HepG2 (cell line): ENCODE results near the gene WNT7B. TPM values are rescaled to one million over a fixed set of nuclear protein-coding genes. Genes with fewer than 3 reads are reported as not detected.

Source experiments
- ARID2 ChIP-seq: sonication (generic); formaldehyde crosslinking; IDR thresholded peaks from 2 replicates; pipeline ENCODE4 v1.8.1; 2022; ENCODE audit warnings: mild to moderate bottlenecking, missing genetic modification reagents, borderline replicate concordance
- GABPA ChIP-seq, 2 experiments: IDR thresholded peaks; 2 replicates each; pipeline ENCODE4 v1.6.1; 2011 to 2016; ENCODE audit warnings: low read depth in 2 of 2, low read length in 1 of 2, missing biosample characterization in 1 of 2, missing genetic modification characterization in 1 of 2
- GABPB1 ChIP-seq: IDR thresholded peaks from 2 replicates; pipeline ENCODE4 v1.6.1; 2016; ENCODE audit warnings: mild to moderate bottlenecking, missing genetic modification reagents, moderate library complexity, missing compliant biosample characterization
- HMGXB4 ChIP-seq, 2 experiments: sonication (generic) in 1 of 2; formaldehyde crosslinking in 1 of 2; IDR thresholded peaks; 2 replicates each; pipeline versions ENCODE4 v1.4.0 to v1.6.1; 2018 to 2020; ENCODE audit warnings: missing genetic modification reagents in 2 of 2, borderline replicate concordance in 1 of 2, low read depth in 1 of 2, mild to moderate bottlenecking in 1 of 2, missing biosample characterization in 1 of 2
- KDM2A ChIP-seq: sonication (generic); formaldehyde crosslinking; IDR thresholded peaks from 2 replicates; pipeline ENCODE4 v1.4.0; 2020; ENCODE audit warnings: low read depth, missing genetic modification reagents, borderline replicate concordance
- KMT2B ChIP-seq: IDR thresholded peaks from 2 replicates; pipeline ENCODE4 v1.6.1; 2016; ENCODE audit warnings: missing genetic modification reagents, missing compliant biosample characterization
- MAZ ChIP-seq, 2 experiments: sonication (generic) in 1 of 2; formaldehyde crosslinking in 1 of 2; IDR thresholded peaks; 2 replicates each; pipeline versions ENCODE4 v1.5.0 to v1.6.1; 2012 to 2020; ENCODE audit warnings: low read depth in 2 of 2, mild to moderate bottlenecking in 2 of 2, borderline replicate concordance in 1 of 2, improper control_type of control experiment in 1 of 2, low read length in 1 of 2, missing genetic modification reagents in 1 of 2, moderate library complexity in 1 of 2
- MXD1 ChIP-seq: sonication (generic); formaldehyde crosslinking; IDR thresholded peaks from 2 replicates; pipeline ENCODE4 v1.4.0; 2020; ENCODE audit warnings: mild to moderate bottlenecking, missing genetic modification reagents
- NAIF1 ChIP-seq: sonication (generic); formaldehyde crosslinking; IDR thresholded peaks from 2 replicates; pipeline ENCODE4 v1.5.0; 2020; ENCODE audit warnings: mild to moderate bottlenecking, missing genetic modification reagents, borderline replicate concordance
- NR2F6 ChIP-seq, 2 experiments: IDR thresholded peaks; 2 replicates each; pipeline ENCODE4 v1.6.1; 2016; ENCODE audit warnings: antibody characterized with exemption in 1 of 2, mild to moderate bottlenecking in 1 of 2
- RAD21 ChIP-seq: fragments of 450-650 bp; formaldehyde crosslinking; IDR thresholded peaks from 2 replicates; pipeline ENCODE4 v1.5.0; 2020; ENCODE audit warnings: mild to moderate bottlenecking
- SNRNP70 ChIP-seq: fragments of 200-400 bp; formaldehyde crosslinking; IDR thresholded peaks from 2 replicates; pipeline ENCODE4 v1.6.1; 2017; ENCODE audit warnings: mild to moderate bottlenecking, low read depth, low read length, moderate library complexity
- SRSF1 ChIP-seq: fragments of 200-400 bp; formaldehyde crosslinking; optimal IDR thresholded peaks from 2 replicates; pipeline ENCODE3; 2017; ENCODE audit warnings: mild to moderate bottlenecking, low read depth, low read length, moderate library complexity
- TBL1XR1 ChIP-seq: fragments of 150-350 bp; IDR thresholded peaks from 2 replicates; pipeline ENCODE4 v1.6.1; 2014; ENCODE audit warnings: borderline replicate concordance, low read length; ENCODE audit not compliant: partially characterized antibody
- TBX3 ChIP-seq: fragments of 450-650 bp; IDR thresholded peaks from 2 replicates; pipeline ENCODE4 v1.6.1; 2017; ENCODE audit warnings: antibody characterized with exemption, mild to moderate bottlenecking, inconsistent platforms, borderline replicate concordance
- U2AF1 ChIP-seq: fragments of 200-400 bp; formaldehyde crosslinking; optimal IDR thresholded peaks from 2 replicates; pipeline ENCODE3; 2017; ENCODE audit warnings: mild to moderate bottlenecking, low read depth, low read length
- ZFP41 ChIP-seq: sonication (generic); formaldehyde crosslinking; IDR thresholded peaks from 2 replicates; pipeline ENCODE4 v1.4.0; 2020; ENCODE audit warnings: mild to moderate bottlenecking, missing genetic modification reagents, borderline replicate concordance
- ZNF124 ChIP-seq: sonication (generic); formaldehyde crosslinking; IDR thresholded peaks from 2 replicates; pipeline ENCODE4 v1.4.0; 2020; ENCODE audit warnings: missing genetic modification reagents
- ZNF235 ChIP-seq: sonication (generic); formaldehyde crosslinking; IDR thresholded peaks from 2 replicates; pipeline ENCODE4 v1.8.1; 2023; ENCODE audit warnings: mild to moderate bottlenecking, missing genetic modification reagents, borderline replicate concordance
- ZNF572 ChIP-seq: sonication (generic); formaldehyde crosslinking; IDR thresholded peaks from 2 replicates; pipeline ENCODE4 v1.5.1; 2020; ENCODE audit warnings: mild to moderate bottlenecking, missing genetic modification reagents
- ZNF777 ChIP-seq: sonication (generic); formaldehyde crosslinking; IDR thresholded peaks from 2 replicates; pipeline ENCODE4 v1.4.0; 2020; ENCODE audit warnings: missing genetic modification reagents
- ZSCAN21 ChIP-seq: sonication (generic); formaldehyde crosslinking; IDR thresholded peaks from 2 replicates; pipeline ENCODE4 v1.8.0; 2022; ENCODE audit warnings: mild to moderate bottlenecking, missing genetic modification reagents, moderate library complexity, borderline replicate concordance
- polyA plus RNA-seq, 8 experiments: library from polyadenylated mRNA; depleted of rRNA in 3 of 8; stranded (reverse) in 7 of 8; unstranded in 1 of 8; fragments of >200 nt; fragmentation: Illumina TruSeq in 4 of 8; extraction: Trizol in 4 of 8; gene quantifications; 2 replicates each; pipeline versions ENCODE4 v1.2.1 to v1.2.3, GENCODE V29; 2011 to 2016; ENCODE audit warnings: low read depth in 4 of 8, missing spikeins in 1 of 8, mixed read lengths in 1 of 8; ENCODE audit not compliant: insufficient read depth in 1 of 8
- total RNA-seq, 5 experiments: library from RNA; depleted of rRNA; stranded (reverse); fragments of >200 nt; fragmentation: Illumina TruSeq; extraction: Trizol; gene quantifications; 2 replicates each; pipeline ENCODE4 v1.2.3, GENCODE V29; 2016; ENCODE audit warnings: low read depth in 1 of 5
- TF ChIP-seq, protein P1 (sequence below): sonication (generic); formaldehyde crosslinking; IDR thresholded peaks from 2 replicates; pipeline ENCODE4 v1.4.0; 2020; ENCODE audit warnings: missing genetic modification reagents

WNT7B gene
- total and polyA plus RNA-seq, 2 of the 13 experiments (the other 11 are each of a cell fraction or from before 2014, with no cell fraction given) = 0.09 TPM; not detected in 1

- TF ChIP-seq TBX3 (no peak), NAIF1 (peak; percentile 58), SRSF1 (peak; percentile 92), U2AF1 (peak; percentile 48), ZNF777 (peak; percentile 62; the same call in 1 of the 2 replicates), ARID2 (no peak), MAZ (IDR thresholded peaks at IDR 0.05; ENCODE audit: borderline replicate concordance, low read depth, low read length) (peak; percentile 75; the same call in 1 of the 2 replicates), MAZ (CRISPR knock-in tag; IDR thresholded peaks at IDR 0.05; ENCODE audit: low read depth) (peak; percentile 72), SNRNP70 (no peak), KDM2A (CRISPR knock-in tag) (peak; percentile 75), NR2F6 (IDR thresholded peaks at IDR 0.05) (0 out of 2 replicates have a peak, but pooled peaks have one; percentile 30), NR2F6 (CRISPR knock-in tag; IDR thresholded peaks at IDR 0.05) (no peak), GABPB1 (CRISPR knock-in tag) (peak; percentile 80; the same call in 1 of the 2 replicates), KMT2B (CRISPR knock-in tag) (no peak), GABPA (IDR thresholded peaks at IDR 0.05; ENCODE audit: low read depth, low read length) (0 out of 2 replicates have a peak, but pooled peaks have one; percentile 0), GABPA (CRISPR knock-in tag; IDR thresholded peaks at IDR 0.05; ENCODE audit: low read depth) (no peak), HMGXB4 (CRISPR knock-in tag; IDR thresholded peaks at IDR 0.05; ENCODE audit: borderline replicate concordance in 1 of 2, low read depth in 1 of 2) (peak; percentile 83 to 88), ZNF124 (peak; percentile 82; the same call in 1 of the 2 replicates), MXD1 (CRISPR knock-in tag) (peak; percentile 33; the same call in 1 of the 2 replicates), ZSCAN21 (peak; percentile 77; the same call in 1 of the 2 replicates), TBL1XR1 (no peak), RAD21 (CRISPR knock-in tag) (peak; percentile 86), ZFP41 (CRISPR knock-in tag) (no peak), ZNF235 (CRISPR knock-in tag) (no peak), ZNF572 (CRISPR knock-in tag) (0 out of 2 replicates have a peak, but pooled peaks have one; percentile 36)
- TF ChIP-seq, protein P1, sequence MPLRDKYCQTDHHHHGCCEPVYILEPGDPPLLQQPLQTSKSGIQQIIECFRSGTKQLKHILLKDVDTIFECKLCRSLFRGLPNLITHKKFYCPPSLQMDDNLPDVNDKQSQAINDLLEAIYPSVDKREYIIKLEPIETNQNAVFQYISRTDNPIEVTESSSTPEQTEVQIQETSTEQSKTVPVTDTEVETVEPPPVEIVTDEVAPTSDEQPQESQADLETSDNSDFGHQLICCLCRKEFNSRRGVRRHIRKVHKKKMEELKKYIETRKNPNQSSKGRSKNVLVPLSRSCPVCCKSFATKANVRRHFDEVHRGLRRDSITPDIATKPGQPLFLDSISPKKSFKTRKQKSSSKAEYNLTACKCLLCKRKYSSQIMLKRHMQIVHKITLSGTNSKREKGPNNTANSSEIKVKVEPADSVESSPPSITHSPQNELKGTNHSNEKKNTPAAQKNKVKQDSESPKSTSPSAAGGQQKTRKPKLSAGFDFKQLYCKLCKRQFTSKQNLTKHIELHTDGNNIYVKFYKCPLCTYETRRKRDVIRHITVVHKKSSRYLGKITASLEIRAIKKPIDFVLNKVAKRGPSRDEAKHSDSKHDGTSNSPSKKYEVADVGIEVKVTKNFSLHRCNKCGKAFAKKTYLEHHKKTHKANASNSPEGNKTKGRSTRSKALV (CRISPR knock-in tag) = peak; percentile 85
These were observed 36.8 kb upstream of the WNT7B start (continued) for GRCh38 chr22:46013460-46014416.
